HTERT RPE-1 (cell line): Measurements from ENCODE around the gene MUC5AC.
"Not testable (repeated sequence)": the region's sequence is repeated elsewhere in the genome, so short reads cannot be mapped to it uniquely, and the experiment has no call there.

Experiments used
- in situ Hi-C: fragments of 300-500 bp; cut with MboI; formaldehyde crosslinking; loops from 4 replicates; pipeline ENCODE4 v1.14.3; 2020; ENCODE audit warnings: low sequenced_read_pairs

MUC5AC gene

DNA sequence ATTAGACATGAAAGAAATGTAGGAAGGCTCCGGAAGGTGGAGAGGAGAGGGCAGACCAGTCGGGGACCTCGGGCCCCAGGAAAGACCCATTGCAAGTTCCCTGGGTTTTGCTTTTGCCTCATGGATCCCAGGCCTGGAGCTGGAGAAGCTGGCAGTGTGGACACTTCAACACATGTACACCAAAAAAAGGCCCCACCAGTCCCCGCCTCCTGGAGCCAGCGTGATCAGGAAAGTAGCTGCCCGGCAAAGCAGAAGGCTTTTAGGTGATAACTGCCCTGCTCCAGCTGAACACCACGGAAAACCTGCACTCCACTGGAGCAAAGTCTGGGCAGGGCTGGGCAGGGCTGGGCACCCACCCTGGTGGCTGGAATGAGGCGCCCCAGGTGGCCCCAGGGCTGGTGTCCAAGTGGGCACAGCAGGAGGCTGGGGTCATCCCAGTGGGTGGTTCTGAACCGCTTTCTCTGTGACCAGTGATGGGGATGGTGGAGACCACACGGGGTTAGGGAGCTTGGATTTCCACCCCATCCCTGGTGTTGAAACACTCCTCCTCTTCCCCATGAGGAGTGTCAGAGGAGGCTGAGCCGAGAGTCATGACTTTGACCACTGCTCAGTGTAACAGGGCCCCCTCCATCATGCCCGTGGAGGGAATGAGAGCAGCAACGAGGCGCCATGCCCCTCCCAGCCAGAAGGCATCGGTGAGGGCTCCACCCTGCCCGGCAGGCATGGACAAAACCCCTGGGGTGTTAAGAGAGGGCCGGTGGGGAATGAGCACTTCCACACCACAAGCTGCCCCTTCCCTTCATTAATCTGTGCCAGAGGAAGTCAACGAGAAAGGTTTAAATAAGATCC is 16.9 kb upstream of the MUC5AC start:
- in situ Hi-C loops, result no loop called here

GRCh38 chr11:1146365-1146764 is 11.4 kb upstream of the MUC5AC start:
- in situ Hi-C loops, result no loop called here

- in situ Hi-C loops, result no loop called here
Observed at GRCh38 chr11:1147792-1148191, 10.0 kb upstream of the MUC5AC start.

DNA sequence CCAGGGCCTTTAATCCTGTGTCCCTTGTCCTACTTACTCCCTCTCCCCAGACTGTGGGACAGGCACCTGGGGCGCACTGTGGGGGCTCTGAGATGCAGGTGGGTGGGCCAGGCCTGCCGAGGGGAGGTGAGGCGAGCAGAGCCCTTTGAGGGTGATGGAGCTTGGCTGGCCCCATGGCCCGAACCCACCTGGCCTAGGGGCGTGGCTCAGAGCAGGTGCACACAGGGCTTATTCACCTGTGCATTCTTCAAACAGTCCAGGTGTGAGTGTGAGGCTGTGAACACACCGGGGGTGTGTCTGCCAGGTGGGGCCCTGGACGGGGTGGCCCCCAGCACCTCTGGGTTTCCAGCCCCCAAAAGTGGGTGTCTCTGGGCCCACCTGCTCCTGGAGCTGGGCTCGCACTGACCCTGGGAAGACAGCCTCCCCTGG is 9.0 kb upstream of the MUC5AC start:
- in situ Hi-C loops, result no loop called here

- in situ Hi-C loops, result no loop called here
Observed at GRCh38 chr11:1149545-1149944, 8.2 kb upstream of the MUC5AC start.

DNA sequence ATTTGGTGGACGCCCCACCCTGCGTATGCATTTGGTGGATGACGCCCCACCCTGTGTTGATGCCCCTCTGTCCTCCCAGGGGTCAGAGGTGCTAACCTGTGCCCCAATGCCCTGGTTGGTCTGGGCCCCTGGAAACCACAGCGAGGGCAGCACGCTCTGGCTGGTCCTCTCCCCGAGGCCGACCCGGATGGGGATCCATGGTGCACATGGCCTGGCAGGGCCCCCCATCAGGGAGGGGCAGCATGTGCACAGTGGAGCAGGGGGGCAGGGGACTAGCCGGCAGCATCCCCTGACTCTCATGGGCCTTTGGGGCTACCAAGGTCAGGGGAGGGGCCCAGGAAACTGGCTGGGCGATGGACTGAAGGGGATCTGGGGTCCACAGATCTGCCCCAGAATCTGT is 7.6 kb upstream of the MUC5AC start:
- in situ Hi-C loops, result no loop called here

DNA sequence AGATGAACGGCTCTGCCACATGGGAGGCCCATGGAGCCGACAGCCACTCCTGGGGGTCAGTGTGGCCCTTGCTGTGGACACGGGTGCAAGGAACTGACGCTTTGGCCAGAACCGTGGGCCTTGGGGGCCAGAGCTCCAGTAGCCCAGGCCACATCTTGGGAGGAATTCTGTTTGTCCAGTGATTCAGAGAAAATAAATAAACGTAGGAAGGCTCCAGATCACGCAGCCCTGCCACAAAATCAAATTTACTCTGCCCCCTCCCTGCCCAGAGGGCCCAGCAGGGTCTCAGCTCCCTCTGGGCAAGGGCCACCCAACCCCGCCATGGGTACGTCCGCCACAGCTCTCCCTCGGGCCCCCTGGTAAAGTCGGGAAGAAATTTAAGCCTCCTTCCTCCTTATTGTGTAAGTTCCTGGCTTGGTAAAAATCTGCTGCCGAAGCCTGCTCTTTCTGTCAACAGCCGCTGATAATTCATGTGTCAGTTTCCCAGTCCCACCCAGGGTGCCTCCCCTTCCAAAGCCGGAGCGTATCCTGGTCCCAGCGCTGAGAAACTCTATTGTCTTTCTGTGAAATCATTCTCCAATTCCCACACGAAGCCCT is 6.9 kb upstream of the MUC5AC start:
- in situ Hi-C loops, result no loop called here

DNA sequence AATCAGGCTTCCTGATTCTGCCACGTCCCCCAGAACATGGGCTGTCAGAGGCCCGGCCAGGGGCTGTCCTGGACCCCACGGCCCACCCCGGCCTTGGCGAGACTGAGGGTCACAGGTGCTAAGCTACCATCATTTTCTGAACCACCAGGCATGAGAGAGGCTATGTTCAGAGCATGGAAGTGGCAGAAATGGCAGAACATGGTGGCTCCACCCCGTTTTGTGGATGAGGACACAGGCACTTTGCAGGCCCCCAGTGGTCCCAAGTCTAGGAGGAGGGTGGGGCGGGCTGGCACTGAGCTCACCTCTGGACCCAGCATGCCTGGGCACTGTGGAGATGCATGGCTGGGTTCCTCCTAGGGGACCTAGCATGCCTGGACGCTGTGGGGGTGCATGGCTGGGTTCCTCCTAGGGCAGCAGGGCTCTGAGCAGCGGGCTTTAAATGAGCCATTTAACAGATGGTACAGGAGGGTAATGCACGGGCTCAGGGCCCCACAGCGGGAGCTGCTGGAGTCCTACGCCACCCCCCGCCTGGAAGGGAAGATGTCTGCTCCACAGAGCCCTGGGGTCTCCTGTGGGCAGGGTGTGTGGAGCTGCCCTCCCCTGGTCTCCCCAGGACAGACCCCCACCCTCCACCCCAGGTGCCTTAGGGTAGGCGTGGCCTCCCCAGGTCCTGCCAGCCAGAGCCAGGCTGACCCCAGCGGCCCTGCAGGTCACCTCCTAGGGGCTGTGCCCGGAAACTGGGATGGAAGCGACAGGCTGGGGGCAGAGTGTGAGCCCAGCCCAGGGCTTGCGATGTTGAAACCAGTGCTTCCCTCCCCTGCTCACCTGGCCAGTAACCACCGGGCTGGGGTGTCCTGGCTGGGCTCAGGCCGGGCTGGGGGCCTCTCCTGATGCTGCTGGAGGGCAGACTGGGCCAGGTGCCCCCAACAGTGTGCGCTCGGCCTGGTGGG is 6.1 kb upstream of the MUC5AC start:
- in situ Hi-C loops, result no loop called here

GRCh38 chr11:1152316-1153104 is 5.2 kb upstream of the MUC5AC start:
- in situ Hi-C loops, result no loop called here

DNA sequence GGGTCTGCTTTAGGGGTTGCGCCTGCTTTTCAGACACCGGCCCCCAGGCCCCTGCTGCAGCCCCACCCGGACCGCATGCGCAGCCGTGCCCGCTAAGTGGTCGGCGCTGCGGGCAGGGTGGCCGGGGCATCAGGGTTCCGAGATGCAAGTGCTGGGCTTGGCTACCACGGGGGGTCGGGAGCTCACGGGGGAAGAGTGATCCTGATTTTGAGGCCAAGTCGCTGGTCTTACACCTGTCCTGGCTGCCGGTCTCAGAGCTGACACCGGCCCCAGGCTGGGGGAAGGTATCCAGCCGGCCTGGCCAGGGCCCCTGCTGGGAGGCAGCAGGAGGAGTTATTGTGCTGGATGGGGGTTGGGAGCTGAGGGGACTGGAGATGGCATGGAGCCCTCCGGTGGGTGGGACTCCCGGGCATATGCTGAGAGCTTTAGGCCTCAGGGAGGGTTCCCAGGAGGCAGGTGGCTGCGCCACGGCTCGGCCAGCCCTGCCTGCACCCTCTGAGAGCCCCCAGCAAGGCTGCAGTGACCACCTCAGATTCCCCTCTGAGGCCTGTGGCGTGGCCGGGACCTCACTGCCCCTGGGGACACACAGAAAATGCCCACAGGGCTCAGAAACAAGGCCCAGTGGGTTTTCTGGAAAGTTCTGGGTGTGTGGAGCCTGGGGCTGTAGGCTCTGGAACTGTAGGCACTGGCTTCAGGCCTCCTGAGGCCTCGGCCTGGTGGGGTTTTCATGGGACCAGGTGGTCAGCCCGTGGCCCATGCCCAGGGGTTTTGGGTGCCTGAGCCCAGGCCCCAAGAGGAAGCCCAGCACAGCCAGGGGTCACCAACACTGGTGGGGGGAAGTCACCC is 4.4 kb upstream of the MUC5AC start:
- in situ Hi-C loops, result no loop called here

GRCh38 chr11:1153951-1154493 is 3.7 kb upstream of the MUC5AC start:
- in situ Hi-C loops, result no loop called here

GRCh38 chr11:1154656-1155055 is 3.1 kb upstream of the MUC5AC start:
- in situ Hi-C loops, result not testable (repeated sequence)

- in situ Hi-C loops, result no loop called here
Observed at GRCh38 chr11:1155274-1155693, 2.5 kb upstream of the MUC5AC start.

- in situ Hi-C loops, result no loop called here
Observed at GRCh38 chr11:1156506-1157340, 1.0 kb upstream of the MUC5AC start.

- in situ Hi-C loops, result no loop called here
Observed at GRCh38 chr11:1157341-1157644, 460 bp upstream of the MUC5AC start.

DNA sequence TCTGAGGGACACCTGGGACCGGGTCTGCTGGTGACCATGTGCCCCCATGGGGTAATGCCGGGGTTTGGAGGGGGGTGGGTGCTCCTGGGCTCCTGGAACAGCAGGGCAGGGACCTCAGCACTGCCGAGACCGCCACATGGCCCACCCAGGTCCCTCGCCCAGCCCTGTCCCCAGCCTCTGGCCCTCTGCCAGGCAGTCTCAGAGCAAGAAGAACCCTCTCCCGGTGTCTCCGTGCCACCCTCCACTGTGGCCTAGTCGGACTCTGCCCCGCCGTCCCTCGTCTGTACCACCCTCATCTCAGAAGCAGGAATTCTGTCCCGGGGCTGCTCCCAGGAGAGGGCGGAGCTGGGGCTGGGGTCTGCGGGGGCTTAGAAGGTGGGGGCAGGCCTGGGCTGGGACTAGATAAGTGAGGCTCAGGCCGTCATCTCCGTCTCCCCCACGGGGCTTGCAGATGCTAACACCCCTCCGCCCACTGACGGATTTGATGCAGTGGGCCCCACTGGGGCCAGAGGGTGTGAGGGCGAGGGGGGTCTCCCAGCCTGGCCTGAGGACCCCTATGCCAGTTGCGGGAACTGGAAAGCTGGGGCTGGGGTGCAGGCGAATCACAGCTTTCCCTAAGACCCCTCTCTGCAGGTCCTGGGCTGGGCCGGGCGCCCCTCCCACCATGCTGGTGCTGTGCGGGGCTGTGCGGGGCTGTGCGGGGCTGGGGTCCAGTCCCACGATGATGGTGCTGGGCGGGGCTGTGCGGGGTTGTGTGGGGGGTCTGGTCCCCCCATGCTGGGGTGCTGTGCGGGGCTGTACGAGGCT is 1.1 kb downstream of the MUC5AC start:
- in situ Hi-C loops, result no loop called here

DNA sequence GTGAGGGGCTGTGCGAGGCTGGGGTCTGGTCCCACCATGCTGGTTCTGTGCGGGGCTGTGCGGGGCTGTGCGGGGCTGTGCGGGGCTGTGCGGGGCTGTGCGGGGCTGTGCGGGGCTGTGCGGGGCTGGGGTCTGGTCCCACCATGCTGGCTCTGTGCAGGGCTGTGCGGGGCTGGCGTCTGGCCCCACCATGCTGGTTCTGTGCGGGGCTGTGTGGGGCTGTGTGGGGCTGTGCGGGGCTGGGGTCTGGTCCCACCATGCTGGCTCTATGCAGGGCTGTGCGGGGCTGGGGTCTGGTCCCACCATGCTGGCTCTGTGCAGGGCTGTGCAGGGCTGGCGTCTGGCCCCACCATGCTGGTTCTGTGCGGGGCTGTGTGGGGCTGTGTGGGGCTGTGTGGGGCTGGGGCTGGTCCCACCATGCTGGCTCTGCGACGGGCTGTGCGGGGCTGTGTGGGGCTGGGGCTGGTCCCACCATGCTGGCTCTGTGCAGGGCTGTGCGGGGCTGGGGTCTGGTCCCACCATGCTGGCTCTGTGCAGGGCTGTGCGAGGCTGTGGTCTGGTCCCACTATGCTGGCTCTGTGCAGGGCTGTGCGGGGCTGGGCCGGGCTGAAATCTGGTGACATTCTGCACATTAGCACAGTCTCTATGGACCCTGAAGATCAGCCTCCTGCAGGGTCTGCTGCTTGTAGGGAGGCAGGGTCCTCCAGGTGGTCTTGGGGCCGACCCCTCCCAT is 1.9 kb downstream of the MUC5AC start:
- in situ Hi-C loops, result not testable (repeated sequence)
